K562 (cell line): ENCODE results near the gene OR2B3. TPM values are rescaled to one million over a fixed set of nuclear protein-coding genes. Genes with fewer than 3 reads are reported as not detected.

Experiments
- CTBP1 ChIP-seq: fragments of 450-650 bp; IDR thresholded peaks from 2 replicates; pipeline ENCODE4 v1.6.1; 2016; ENCODE audit warnings: borderline replicate concordance
- MCM7 ChIP-seq, 2 experiments: fragments of 450-650 bp; IDR thresholded peaks; 2 replicates each; pipeline ENCODE4 v1.6.1; 2016 to 2018
- TCF7L2 ChIP-seq: fragments of 150-350 bp; IDR thresholded peaks from 2 replicates; pipeline ENCODE4 v1.6.1; 2016; ENCODE audit warnings: low read depth, mild to moderate bottlenecking, low read length, moderate library complexity
- ZNF57 ChIP-seq: fragments of 450-650 bp; formaldehyde crosslinking; IDR thresholded peaks from 2 replicates; pipeline ENCODE4 v1.4.0; 2020; ENCODE audit warnings: mild to moderate bottlenecking, moderate library complexity
- polyA plus RNA-seq, 8 experiments: library from polyadenylated mRNA; depleted of rRNA in 4 of 8; stranded (reverse) in 5 of 8; unstranded in 3 of 8; fragments of >200 nt; fragmentation: Nextera tagmentation in 2 of 8; fragmentation: Illumina TruSeq in 1 of 8; extraction: Ambion mirVana in 2 of 8; extraction: Trizol in 1 of 8; gene quantifications; 2 replicates each; pipeline versions ENCODE4 v1.2.1 to v1.2.3, GENCODE V29; 2011 to 2014; ENCODE audit warnings: inconsistent platforms in 1 of 8, missing spikeins in 1 of 8
- total RNA-seq, 7 experiments: library from RNA; depleted of rRNA in 6 of 7; stranded (reverse); fragments of >200 nt in 6 of 7; fragmentation: Illumina TruSeq in 2 of 7; extraction: Trizol in 2 of 7; gene quantifications; 2 replicates each; pipeline versions ENCODE4 v1.2.1 to v1.2.3, GENCODE V29; 2011 to 2021; ENCODE audit warnings: low replicate concordance in 1 of 7
- TF ChIP-seq, protein P1 (sequence below): fragments of 450-650 bp; formaldehyde crosslinking; IDR thresholded peaks from 2 replicates; pipeline ENCODE4 v1.4.0; 2020; ENCODE audit warnings: mild to moderate bottlenecking, mixed read lengths
- TF ChIP-seq, protein P2 (sequence below): fragments of 250-450 bp; sonication (Bioruptor Pico); IDR thresholded peaks from 2 replicates; pipeline ENCODE4 v1.8.0; 2022; ENCODE audit warnings: moderate library complexity, mild to moderate bottlenecking, inconsistent platforms
- TF ChIP-seq, protein P3 (sequence below): sonication (generic); formaldehyde crosslinking; IDR thresholded peaks from 2 replicates; pipeline ENCODE4 v1.8.1; 2023; ENCODE audit warnings: mild to moderate bottlenecking, missing genetic modification reagents, moderate library complexity

OR2B3 gene
- total and polyA plus RNA-seq, 9 of the 15 experiments (the other 6 are each of a cell fraction or from before 2014, with no cell fraction given) = not detected

DNA sequence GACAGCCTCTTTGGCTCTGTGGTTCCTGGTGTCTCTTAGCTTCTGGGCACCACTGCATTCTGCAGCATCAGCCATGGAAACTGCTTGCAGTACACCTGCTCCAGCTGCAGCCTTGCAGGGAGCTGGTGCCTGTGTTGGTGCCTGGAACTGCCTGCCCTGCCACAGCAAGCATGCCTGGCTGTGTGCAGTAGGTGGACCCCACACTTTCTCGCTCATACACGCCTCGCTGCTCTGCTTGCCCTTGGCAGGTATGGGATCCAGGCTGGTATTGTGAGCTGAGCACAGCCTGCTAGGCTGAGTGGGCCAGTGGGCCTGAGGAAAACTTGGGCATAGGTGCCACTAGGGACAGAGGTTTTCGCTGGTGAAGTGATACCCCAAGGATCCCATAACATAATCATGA, 43.5 kb upstream of the OR2B3 start (continued):
- TF ChIP-seq, protein P1, sequence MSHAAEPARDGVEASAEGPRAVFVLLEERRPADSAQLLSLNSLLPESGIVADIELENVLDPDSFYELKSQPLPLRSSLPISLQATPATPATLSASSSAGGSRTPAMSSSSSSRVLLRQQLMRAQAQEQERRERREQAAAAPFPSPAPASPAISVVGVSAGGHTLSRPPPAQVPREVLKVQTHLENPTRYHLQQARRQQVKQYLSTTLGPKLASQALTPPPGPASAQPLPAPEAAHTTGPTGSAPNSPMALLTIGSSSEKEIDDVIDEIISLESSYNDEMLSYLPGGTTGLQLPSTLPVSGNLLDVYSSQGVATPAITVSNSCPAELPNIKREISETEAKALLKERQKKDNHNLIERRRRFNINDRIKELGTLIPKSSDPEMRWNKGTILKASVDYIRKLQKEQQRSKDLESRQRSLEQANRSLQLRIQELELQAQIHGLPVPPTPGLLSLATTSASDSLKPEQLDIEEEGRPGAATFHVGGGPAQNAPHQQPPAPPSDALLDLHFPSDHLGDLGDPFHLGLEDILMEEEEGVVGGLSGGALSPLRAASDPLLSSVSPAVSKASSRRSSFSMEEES (CRISPR knock-in tag) = no peak
- TF ChIP-seq, protein P2, sequence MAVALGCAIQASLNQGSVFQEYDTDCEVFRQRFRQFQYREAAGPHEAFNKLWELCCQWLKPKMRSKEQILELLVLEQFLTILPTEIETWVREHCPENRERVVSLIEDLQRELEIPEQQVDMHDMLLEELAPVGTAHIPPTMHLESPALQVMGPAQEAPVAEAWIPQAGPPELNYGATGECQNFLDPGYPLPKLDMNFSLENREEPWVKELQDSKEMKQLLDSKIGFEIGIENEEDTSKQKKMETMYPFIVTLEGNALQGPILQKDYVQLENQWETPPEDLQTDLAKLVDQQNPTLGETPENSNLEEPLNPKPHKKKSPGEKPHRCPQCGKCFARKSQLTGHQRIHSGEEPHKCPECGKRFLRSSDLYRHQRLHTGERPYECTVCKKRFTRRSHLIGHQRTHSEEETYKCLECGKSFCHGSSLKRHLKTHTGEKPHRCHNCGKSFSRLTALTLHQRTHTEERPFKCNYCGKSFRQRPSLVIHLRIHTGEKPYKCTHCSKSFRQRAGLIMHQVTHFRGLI = no peak
- TF ChIP-seq, protein P3, sequence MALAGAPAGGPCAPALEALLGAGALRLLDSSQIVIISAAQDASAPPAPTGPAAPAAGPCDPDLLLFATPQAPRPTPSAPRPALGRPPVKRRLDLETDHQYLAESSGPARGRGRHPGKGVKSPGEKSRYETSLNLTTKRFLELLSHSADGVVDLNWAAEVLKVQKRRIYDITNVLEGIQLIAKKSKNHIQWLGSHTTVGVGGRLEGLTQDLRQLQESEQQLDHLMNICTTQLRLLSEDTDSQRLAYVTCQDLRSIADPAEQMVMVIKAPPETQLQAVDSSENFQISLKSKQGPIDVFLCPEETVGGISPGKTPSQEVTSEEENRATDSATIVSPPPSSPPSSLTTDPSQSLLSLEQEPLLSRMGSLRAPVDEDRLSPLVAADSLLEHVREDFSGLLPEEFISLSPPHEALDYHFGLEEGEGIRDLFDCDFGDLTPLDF (CRISPR knock-in tag) = no peak
- no peak for TF ChIP-seq MCM7 (IDR thresholded peaks at IDR 0.05)
- no peak for TF ChIP-seq TCF7L2
- TF ChIP-seq CTBP1 = no peak
- no peak for TF ChIP-seq ZNF57 (CRISPR knock-in tag)
